Measurements from ENCODE around the gene IGF2BP2.

DNA sequence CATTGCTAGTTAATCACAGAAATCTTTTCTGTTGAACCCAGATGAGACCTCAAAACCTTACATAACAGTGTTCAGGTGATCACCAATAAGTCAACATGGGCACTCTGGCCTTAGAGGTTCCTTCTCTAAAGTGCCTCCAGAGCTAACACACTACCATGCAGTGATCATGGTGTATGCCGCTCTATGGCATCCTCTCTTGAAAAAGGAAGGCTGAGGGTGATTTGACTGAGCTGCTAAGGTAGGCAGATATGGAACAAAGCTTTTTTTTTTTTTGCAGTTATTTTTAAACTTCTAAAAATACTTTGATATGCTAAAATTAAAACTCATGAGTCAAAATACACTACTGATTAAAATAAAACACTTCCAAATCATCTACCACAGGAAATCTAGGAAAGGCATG lies 46.0 kb downstream of the IGF2BP2 start:
- TF ChIP-seq EP300 (IDR thresholded peaks at IDR 0.05; ENCODE audit: borderline replicate concordance): no peak
- TF ChIP-seq RAD21 (IDR thresholded peaks at IDR 0.05; ENCODE audit: low read depth): no peak
- TF ChIP-seq, protein P1, sequence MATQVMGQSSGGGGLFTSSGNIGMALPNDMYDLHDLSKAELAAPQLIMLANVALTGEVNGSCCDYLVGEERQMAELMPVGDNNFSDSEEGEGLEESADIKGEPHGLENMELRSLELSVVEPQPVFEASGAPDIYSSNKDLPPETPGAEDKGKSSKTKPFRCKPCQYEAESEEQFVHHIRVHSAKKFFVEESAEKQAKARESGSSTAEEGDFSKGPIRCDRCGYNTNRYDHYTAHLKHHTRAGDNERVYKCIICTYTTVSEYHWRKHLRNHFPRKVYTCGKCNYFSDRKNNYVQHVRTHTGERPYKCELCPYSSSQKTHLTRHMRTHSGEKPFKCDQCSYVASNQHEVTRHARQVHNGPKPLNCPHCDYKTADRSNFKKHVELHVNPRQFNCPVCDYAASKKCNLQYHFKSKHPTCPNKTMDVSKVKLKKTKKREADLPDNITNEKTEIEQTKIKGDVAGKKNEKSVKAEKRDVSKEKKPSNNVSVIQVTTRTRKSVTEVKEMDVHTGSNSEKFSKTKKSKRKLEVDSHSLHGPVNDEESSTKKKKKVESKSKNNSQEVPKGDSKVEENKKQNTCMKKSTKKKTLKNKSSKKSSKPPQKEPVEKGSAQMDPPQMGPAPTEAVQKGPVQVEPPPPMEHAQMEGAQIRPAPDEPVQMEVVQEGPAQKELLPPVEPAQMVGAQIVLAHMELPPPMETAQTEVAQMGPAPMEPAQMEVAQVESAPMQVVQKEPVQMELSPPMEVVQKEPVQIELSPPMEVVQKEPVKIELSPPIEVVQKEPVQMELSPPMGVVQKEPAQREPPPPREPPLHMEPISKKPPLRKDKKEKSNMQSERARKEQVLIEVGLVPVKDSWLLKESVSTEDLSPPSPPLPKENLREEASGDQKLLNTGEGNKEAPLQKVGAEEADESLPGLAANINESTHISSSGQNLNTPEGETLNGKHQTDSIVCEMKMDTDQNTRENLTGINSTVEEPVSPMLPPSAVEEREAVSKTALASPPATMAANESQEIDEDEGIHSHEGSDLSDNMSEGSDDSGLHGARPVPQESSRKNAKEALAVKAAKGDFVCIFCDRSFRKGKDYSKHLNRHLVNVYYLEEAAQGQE (IDR thresholded peaks at IDR 0.05; ENCODE audit: low read depth): no peak

Data from Ishikawa (cell line).